Hematopoietic multipotent progenitor cell treated with erythropoietin and hydrocortisone succinate and interleukin-3 and kit ligand, for 4 days (in vitro differentiated cells): Measurements from ENCODE around the gene PPFIBP2.

ENCODE experiments used
- DNase-seq: peaks from one replicate; pipeline ENCODE4 v3.0.0-alpha.2; 2015

The PPFIBP2 gene

DNA sequence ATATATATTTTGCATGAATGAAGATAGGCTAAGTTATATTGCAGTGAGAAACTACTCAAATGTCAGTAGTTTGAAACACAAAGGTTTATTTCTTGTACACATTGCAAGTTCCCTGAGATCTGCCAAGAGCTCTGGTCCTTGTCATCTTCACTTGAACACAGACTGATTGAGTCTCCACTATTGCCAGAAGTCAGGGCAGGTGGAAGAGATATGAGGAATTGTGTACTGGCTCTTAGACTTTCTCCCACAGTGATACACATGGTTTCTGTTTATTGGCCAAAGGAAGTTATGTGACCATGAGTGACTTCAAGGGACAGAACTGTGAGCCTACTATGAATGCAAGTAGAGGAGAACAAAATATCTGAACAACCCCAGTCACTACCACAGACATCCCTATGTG, 44.2 kb downstream of the PPFIBP2 start:
- DNase-seq, result no peak

DNA sequence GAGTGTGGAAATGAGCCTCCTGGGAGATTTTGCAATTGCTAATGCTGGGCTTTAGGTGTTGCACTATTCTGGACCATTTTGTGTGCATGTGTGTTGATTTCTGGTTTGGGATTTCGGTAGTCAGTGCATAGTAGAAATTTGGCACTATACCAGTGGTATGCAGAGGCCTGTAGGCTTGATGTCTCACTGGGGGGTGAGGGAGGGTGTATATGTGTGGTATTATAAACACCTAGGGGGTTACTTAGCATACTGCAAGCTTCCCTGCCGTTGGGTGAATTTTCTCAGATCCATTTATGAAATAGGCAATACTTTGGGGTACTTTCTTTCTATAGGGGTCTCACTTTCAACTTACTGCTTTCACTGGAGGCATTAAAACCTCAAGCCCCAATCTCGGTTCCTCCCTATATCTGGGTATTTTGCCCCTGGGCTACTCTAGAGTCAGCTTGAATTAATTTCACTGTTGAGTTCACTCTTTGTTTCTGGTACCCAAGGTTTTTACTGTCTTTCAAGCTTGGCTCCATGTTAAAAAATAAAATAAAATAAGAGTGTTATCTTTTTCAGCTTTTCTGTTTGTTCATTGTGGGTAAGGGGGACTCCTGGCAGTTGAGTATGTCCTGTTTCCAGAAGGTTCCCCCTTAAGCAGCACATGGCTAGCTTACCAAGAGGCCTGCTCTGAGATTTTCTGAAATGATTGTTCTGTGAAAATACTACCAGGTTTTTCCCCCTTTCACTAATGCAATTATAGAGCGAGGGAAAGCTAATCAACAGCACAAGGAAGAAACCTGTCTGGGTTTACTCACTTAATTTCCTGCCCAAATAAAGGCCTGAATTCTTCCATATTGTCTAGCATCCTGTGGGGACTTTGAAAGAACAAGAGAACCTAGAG, 45.8 kb downstream of the PPFIBP2 start:
- no peak for DNase-seq

DNA sequence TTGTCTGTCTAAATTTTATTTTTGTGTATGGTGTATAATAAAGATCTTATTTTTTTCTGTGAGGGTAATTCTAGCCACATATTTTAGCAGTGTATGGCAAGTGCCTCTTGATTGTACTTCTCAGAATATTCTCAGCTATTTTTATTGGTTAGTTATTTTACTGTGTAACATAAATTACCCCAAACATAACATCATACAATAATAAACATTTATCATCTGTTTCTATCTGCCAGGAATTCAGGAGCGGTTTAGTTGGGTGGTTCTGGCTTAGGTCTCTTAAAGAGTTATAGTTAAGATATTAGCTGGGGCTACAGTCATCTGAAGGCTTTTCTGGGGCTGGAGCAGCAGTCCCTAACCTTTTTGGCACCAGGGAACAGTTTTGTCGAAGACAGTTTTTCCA, 47.8 kb downstream of the PPFIBP2 start:
- DNase-seq, result no peak

DNA sequence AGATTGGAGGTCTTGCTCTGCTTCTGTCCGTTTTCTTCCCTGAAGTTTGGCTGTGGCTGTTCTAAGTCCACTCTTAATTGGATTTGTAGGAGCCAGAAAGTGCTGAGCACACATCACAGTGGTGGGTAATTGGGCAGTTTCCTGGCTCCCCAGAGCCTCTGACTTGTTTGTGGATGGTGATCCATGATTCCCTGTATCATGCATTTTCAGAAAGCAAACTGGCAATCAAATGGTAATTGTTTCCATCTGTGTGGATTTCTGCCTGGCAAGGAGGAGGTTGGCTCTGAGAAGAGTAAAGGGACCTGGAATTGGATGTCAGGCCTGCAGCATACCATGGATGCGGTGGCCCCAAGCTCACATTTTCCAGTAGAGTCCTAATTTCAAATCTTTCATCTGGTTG, 49.5 kb downstream of the PPFIBP2 start:
- no peak for DNase-seq

DNA sequence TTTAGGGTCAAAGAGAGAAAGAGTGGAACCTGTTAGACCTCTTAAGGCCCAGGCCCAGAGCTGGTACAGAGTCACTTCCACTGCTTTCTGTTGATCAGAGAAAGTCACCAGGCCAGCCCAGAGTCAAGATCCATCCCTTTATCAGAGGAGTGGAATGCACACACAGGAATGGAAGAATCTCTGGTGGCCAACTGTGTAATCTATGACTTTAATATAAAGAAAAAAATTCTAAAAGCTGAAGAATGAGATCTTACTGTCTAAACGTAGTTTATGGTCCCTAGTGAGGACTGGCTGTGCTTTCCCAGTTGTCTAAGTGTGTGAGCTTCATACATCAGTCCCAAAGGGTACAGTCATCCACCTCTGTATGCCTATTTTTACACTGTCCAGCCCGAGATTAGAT, 51.0 kb downstream of the PPFIBP2 start:
- no peak for DNase-seq

DNA sequence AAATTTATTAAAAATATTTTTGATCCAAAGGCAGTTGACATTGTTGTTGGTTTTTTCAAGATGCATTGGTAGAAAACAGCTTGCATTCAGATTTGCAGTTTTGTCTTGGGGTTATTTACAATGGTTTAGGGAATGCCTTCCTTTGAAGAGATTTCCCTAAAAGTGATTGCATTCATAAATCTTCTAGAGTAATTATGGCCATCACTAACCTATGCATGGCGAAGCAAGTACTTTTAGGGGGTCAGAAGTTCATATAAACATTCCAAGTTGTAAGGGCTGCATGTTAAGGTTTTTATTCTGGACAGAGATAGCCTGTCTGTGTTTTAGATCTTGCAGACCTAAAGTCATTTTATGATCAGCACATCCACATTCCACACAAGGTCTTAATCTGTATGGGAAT, 53.5 kb downstream of the PPFIBP2 start:
- DNase-seq, result no peak

DNA sequence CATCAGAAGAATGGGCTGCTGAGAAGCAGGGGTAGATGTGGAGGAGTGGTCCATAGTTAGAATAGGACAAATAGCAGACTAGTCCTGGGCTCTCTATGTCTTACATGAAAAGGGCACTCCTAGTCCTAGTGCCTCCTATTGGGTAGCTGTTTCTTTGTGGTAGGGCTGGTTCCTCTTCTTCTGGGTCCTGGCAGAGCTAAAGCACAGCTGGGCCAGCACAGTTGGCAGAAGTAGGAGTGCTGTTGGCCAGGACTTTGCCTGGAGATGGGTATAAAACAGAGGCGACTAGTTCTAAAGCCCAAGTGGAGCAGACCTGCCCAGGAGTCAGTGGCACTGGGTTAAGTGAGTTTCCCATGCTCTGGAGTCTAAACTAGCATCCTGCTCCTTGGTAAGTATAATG, 55.2 kb downstream of the PPFIBP2 start:
- DNase-seq, result no peak

DNA sequence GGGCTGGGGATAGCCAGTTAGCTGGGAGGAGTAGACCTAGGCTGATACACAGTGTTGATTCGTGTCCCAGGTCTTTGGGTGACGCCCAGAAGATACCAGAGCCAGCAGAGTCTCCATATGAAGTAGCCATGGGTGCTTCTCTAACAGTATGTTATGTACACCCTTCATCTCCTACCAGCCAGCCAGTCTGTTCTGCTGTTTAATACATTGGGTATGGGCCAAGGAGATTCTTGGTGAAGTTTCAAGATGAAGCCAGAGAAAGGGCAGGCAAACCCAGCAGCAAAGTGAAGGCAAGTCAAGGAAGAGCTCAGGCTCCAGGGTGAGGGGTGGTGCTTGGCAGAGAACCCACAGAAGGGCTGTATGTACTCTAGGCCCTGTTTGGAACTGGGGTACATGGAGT, 56.4 kb downstream of the PPFIBP2 start:
- DNase-seq, result no peak

DNA sequence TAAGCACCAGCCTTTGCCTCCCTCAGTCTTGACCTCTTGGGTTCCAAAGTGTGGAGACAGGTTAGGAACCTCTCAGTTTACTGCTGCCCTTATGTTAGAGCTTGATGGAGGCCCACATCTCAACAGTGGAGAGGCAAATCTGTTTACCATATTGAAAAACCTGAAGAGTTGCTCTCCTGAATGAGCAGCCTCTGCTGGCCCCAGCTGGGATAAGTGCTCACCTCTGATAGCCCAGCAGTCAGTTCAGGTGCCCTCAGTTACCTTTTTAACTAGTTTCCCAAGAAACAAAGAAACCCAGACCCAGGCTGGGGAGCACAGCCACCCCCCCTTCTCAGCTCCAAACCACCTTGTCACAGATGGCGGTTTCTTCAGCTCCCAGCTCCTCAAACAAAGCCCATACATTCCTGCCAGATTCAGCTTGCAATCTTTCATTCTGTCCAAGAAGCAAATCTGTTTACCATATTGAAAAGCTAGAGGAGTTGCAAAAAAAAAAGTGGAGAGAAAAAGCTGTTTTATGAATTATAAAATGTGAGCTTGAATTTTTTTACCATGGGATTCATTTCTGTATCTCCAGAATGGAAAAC, 57.2 kb downstream of the PPFIBP2 start:
- no peak for DNase-seq

DNA sequence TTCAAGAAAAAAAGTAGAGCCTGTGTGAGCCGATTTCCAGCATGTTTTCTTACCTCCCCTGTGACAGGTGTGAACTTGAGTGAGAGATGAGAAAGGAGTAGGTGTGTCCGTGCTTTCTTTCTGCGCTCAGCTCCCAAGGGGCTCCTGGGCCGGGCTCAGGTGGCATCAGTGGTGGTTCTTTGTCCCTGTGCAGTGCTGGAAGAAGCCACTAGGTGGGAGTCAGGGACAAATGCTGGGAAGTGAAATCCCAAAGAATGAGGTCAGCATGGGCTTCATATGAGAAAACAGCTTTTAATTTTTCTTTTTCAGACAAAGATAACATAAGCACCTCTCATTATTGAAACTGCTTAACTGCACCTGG, 57.8 kb downstream of the PPFIBP2 start:
- DNase-seq, result peak; percentile 49

DNA sequence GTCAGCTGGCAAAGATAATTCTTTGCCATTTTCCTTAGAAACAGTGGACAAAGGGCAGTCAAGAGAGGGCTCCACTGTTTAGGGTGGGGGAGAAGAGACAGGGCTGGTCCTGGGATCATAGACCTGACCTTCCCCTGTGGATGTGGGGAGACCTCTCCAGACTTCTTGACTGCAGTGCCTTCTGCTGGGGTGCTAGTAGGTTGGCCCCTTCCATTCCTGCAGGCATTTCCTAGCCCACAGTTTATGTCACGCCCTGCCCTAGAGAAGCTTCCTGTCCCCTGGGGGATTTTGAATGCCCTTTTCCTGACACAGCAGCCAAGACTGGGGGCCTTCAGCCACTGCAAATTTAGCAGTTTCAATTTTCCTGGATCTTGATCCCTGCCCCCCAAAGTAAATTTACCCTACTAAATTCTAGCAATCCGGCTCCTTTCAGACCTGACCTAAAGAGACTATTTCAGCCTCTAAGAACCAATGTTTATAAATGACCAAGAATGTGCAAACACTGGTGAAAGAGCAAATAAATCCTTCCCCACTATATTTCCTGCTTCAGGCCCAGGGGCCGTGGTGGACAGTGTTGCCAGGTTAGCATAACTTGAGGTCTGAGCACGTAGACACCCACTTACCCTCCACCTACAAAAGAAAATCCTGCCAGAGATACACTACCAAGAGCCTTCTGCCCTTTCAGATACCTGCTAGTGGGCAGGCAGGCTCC, 58.4 kb downstream of the PPFIBP2 start:
- no peak for DNase-seq

DNA sequence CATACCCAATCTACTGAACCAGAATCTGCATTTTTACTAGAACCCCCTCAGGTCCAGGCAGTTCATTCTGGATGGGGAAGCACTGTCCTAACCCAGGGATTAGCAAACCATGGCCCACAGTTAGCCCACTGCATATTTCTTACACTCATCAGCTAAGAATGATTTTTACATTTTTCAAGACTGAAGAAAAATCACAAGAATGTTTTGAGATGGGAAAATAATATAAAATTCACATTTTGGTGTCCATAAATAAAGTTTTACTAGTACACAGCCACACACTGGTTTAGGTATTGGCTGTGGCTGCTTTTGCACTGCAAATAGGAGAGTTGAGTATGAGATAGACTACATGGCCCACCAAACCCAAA, 59.4 kb downstream of the PPFIBP2 start:
- DNase-seq, result no peak

DNA sequence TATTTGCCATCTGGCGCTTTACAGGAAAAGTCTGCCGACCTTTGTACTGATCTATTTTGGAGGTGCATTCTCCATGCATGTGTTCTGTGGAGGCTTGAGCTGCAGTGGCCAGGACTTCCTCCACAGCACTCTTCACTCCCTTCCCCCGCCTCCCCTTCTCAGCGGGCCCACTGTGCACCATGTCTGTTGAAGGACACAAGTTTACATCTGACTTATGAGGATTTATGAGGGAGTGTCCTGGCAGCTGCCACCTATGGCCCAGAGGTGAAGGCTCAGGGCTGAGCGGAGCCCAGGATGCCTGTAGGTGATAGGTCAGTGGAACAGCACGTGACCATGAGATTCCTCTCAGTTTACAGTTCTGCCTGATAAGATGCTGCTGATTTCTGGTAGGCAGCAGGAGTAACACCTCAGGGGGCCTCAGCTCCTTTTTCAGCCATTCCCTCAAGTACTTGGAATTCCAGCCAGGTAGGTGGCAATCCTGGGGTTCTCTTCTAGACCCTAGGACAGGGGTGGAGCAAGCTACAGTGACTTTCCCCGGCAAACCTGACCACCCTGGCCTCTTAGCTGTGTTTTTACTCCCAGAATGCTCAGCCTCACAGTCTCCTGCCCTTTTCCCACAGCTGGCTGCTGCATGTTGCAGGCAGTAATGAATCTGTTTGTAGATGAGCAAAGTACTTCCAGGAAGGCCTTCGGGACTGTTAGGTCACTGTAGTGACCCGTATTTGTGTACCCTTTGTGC, 59.9 kb downstream of the PPFIBP2 start:
- DNase-seq, result no peak

DNA sequence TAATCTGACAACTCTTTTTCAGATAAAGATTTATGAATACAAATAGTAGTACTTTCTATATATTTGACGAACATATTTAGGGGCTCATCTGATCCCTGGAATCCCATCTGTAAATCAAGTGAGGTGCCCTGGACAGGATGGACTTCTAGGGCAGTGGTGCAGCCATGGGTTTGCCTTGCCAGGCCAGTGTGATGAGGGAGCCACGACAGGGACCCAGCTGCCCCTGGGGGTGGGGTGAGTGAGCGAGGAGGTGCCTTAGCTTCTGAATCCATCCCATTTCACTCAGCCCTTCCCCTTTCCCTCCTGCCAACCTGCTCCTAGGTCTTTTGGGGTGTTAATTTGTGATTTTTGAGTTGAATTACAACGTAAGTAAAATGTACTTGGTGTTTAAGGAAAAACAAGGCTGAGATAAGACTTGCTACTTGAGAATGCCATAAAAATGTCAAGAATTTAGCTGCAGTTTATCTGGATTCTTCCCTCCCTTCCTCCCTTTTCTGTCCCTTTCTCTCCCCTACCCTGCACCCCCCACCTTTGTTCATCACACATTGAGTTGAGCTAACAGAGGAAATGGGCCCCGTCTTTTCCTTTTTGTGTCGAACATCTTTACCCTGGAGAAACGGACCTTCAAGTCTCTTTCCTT, 60.8 kb downstream of the PPFIBP2 start:
- no peak for DNase-seq

DNA sequence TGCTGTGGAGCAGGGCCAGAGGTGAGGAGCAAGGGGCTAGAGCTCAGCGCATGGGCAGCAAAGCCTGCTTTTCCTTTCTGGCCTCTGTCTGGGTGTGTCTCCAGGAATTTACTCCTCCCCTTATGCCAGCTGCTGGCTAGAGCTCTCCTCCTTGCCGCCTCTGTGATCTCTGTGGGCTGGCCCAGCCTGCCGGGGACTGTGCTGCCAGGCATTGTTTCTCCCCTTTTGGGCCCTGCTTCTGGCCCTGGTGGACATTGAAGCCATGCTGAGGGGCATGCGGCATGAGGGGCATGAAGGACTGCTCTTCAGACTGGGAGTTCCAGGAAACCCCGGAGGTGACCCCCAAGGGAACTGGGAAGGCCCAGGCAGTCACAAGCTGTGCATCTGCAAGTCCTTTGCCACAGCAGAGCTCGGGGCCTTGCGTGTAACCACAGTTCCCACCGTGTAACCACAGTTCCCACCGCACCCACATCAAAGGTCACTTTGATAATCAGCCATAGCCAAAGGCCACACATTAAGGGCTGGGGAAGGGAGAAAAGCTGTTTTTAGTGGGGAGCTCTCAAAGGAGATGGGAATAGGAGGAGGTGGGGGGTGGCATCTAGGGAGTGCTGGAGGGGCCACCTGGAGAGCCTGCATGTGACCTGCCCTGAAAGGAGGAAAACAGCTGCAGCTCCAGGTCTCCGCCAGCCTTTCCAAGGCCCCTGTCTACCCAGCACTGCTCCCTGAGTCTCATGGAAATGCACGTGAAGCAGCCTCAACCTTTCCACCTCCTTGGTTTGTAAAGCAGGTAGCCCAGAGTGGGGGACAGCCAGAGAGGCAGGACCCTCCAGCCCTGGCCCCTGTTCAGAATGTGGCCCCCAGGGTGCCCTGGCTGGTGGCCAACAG, 62.3 kb downstream of the PPFIBP2 start:
- DNase-seq, result peak; percentile 37

DNA sequence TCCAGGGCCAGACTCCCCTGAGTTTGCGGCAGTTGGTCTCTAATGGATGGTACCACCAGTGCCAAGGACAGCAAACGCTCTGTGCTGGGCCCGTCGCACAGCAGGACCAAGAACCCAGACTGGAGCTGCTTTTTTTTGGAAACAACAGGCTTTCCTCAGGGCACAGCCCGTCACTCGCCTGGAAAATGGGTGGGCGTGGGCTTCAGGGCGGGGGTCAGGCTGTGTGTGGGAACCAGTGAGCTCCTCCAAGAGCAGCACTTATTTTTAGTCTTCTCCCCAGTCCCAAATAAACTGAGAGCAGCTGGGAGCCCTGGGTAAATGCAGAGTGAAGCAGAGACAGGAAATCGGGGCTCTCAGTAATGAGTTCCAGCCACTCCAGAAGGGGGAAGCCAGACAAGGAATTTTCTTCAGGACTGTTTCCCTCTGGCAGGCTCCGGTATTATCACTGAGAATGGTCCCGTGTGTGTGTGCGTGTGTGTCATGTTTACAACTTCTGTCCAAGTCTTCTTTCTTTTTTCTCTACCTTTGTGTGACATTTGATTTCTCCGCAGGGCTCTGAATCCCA, 63.0 kb downstream of the PPFIBP2 start:
- no peak for DNase-seq

DNA sequence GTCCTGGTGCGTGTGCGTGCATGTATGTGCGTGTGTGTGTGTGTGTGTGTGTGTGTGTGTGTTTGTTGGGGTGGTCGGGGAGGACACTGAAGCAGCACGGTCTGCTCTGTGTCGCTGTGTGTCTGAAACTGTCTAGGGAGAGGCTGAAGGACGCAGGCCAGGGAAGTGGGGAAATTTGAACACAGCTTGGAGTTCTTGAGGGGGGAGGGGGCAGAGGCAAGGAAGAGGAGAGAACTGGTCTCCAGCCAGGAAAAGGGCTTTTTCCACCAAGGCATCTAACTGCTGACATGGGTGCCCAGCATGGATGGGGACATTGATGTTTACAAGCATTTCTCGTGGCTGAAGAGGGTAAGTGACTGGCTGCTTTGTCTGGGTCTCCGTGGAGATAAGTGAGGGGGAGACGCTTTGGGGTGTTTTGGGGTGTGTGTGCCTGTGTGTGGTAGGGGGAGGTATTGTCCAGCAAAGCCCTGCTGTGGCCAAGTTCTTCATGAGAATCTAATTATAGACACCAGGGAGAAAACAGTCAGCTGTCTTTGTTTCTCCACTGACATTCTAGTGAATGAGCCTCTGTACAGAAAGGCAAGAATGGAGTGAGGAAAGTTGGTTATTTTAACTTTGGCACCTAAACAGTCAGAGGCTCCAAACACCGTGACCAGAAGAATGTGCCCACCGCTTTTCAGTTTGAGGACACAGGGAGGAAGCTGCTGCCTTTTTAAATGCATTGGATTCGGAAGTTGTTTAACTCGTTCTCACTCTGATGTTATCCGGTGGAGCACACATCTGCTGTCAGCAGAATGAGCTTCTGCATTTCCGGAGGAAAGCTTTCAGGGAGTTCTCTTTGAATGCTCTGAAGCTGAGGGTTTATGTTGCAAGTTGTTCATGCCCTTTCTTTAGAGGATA, 63.7 kb downstream of the PPFIBP2 start:
- DNase-seq, result peak; percentile 74

DNA sequence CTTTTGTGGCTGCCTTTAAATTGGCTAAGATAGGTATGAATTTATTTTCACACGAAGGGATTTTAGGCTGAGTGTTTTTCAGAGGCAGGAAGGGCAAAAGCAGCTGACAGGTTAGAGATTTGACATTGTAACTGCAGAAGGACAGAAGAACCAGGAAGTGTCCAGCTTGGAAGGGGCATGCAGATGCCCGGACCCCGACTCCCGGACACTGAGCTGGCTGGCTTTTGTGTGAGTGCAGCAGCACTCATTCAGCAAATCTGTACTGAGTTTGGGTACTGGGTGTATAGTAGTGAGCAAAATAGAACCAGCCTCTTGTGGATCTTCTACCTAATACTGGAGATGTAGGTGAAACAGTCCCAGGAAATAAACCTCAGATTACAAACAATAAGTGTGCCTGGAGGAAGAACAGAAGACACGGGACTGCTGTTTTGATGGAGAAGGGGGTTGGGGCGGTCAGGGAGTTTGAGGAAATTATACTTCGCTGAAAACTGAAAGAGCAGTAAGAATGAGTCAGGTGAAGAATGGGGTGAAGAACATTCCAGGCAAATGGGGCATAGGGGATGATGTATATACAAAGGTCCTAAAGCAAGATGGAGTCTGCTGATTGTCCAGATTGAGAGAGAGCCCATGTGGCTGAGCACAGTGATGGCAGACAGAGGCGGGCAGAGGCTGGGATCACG, 64.6 kb downstream of the PPFIBP2 start:
- no peak for DNase-seq

DNA sequence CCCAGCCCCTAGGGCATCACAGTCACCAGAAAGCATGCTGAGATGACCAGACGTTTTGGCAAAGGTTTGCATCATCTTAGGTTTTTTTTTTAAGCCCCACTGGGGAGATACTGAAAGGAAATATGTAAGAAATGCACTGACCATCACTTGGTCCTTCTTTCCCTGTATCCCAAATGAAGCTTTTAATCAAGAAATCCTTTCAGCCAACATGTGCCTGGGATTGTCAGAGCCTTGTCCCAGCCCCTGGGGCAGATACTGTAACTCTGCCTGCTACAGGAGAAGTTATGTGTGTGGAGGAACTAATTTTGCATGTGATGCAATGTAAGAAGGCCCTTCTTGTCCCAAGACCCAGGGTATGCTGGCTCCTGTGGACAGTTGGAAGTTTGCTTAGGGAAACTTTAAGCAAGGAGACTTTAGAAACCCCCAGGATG, 65.6 kb downstream of the PPFIBP2 start:
- no peak for DNase-seq
